HG03280 (cell line): ENCODE results near the gene USP22.

Experiments
- ATAC-seq: cut with Tn5 transposase; IDR thresholded peaks from one replicate; pipeline ENCODE4 v1.9.1; 2021; ENCODE audit warnings: mild to moderate bottlenecking, moderate library complexity; ENCODE audit not compliant: unreplicated experiment

USP22 gene

GRCh38 chr17:21049457-21049856 is 6.6 kb upstream of the USP22 start:
- no peak for ATAC-seq

DNA sequence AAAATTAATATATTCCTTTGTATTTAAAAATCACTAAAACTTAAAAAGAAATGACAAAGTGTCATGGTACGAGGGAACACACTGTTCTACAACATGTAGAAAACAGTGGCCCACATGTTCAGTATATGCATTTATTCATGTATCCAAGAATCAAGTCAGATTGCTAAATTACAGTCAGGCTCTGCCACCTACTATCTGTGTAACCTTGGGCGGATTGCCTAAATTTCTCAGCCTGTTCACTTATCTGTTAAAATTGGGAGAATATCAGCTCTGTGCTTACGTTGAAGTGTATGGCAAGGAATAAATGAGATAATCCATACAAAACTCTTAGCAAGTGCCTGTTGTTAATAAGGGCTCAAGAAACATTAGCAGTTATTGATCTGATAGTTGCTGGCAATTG is 3.4 kb upstream of the USP22 start:
- no peak for ATAC-seq

DNA sequence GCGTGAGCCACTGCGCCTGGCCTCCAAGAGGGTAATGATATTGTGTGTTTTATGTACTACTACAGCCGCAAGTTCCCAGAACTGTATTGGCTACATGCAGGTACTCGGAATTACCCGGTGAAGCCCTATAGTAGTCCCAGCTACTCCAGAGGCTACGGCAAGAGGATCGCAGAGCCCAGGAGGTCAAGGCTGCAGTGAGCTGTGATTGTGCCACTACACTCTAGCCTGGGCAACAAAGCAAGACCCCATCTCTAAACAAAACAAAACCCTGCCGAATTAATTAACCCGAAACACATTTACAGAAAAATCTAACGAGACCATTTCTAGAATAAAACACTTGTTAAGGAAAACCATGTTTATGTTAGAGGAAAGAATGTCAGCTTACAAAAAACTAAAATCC is 2.2 kb upstream of the USP22 start:
- ATAC-seq = no peak

- peak; percentile 84 for ATAC-seq
Measured at GRCh38 chr17:21043296-21044232, 753 bp upstream of the USP22 start.

DNA sequence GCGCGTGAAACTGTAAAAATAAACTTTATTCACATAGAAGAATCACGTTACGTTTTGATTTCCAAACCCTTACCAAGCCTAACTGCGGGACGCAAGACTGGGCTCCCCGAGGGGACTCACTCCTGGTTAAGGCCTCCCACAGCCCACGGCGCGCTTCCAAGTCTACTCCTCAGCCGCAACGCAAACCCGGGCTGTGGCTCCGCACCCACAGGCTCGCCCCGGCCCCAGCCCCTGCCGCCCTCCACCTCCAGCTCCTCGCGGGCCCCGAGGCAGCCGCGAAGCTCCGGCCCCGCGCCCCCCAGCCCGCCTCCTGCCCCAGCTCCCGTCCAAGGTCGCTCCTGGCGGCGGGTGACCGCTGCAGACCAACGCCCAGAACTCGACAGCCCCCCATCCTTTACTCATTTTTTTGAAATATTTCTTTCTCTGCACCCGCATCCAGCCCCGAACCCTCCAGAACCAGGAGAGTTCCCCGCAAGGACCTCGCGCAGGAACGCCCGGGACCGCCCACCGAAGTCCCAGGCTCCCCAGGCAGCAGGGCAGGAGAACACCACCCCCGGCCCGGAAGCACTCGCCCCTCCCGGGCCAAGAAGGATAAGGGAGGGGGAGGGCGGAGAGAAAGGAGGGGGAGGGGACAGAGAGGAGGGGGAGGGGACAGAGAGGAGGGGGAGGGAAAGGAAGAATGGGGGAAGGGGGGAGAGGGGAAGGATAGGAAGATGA is 912 bp downstream of the USP22 start:
- ATAC-seq = no peak

DNA sequence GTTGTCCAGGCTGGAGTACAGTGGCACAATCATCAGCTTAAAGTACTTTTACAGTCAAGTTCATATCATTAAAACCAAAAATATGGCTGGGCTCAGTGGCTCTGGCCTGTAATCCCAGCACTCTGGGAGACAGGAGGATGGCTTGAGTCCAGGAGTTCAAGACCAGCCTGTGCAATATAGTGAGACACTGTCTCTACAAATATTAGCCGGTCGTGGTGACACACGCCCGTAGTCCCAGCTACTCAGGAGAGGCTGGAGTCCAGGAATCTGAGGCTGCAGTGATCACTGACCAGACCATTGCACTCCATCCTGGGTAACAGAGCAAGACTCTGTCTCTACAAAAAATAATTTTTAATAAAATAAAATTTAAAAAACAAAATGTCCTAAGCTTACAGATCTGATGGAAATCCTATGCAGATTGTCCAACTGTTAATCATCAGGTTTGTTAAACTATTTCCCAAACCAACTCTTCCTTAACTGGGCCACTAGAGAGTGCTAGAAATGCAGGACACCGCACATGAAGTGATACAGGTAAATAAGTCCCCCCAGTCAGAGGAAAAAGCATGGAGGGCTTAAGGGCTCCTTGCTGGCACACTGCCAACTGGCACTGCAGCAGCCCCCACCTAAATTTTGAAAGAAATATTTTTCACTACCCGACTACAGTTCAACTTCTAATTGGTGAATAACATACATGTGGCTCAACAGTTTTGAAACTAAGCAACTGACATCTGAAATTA is 2.8 kb downstream of the USP22 start:
- no peak for ATAC-seq

DNA sequence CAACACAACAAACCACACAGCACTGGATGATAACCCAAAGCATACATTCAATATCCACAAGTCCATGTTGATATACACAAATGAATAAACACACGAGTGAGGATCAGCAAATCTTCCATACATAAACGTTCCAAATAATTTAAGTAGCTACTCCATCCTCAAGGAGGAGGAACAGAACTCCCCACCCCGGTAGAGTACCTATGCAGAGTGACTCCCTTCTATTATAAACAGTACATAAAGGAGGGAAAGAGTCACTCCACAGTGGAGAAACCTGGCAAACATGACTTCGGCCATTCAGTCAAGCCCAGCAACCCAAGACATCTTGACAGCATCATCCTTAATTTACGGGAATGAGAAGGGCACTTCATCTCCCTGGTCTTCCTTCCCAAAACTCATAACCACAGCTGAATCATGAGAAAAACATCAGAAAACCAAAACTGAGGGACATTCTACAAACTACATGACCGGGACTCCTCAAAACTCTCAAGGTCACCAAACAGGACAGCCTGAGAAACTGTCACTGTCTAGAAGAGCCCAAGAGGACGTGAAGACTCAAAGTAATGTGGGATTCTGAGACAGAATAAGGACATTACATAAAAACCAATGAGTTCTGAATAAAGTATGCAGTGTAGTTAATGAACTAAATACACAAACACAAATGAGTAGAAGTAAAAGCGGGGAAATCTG is 5.6 kb downstream of the USP22 start:
- no peak for ATAC-seq

DNA sequence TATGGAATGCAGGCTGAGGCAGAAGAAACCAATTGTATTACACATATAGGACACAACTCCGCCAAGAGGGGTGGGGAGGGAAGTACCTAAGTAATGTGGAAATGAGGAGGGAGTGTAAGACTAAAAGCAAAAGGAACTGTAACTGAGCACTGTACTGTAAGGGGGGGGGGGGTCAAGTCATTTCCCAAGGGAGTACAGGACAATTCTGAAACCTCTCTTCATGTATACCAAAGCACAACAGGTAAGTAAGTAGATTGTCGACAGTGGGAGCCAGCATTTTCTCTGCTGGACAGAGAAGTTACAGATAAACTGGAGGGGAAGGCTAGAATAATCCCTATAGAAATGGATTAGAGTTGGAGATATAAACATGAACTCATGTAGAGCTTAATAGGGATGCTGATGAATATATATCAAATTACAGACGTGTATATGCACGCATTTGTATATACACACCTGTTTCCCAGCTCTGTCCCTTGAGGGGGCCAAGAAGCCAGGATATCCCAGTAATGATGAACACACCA is 6.4 kb downstream of the USP22 start:
- ATAC-seq = no peak

- no peak for ATAC-seq
Measured at GRCh38 chr17:21035406-21035805, 7.4 kb downstream of the USP22 start.

DNA sequence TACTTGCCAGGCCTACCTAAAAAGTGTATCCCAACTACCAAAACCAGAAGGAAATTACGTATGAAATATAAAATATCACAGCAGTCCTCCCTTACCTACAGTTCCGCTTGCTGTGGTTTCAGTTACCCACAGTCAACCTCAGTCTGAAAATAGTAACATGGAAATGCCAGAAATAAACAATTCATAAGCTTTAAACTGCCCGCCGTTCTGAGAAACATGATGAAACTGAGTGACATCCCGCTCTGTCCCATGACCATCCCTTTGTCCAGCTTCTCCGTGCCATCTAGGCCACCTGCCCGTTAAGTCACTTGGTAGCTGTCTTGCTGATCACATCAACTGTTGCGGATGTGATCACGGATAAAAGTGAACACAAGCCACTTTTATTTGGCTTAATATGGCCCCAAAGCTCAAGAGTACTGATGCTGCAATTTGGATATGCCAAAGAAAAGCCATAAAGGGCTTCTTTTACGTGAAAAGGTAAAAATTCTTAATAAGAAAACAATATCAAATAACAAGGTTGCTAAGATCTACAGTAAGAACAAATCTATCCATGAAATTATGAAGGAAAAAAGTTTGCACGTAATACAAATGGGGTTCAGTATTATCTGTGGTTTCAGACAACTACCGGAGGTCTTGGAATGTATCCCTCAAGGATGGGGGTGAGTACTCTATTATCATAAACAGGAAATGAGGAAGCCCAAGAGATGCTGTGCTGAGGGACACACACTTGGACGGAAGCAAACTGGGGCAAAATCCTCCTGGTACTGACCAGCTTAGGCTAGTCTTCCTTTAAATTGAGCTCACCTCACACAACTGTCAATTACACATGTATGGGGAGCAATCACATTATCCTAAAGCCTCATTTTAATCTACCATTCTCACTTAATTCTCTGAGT is 8.2 kb downstream of the USP22 start:
- ATAC-seq = peak; percentile 58

GRCh38 chr17:21033350-21033749 is 9.5 kb downstream of the USP22 start:
- no peak for ATAC-seq

DNA sequence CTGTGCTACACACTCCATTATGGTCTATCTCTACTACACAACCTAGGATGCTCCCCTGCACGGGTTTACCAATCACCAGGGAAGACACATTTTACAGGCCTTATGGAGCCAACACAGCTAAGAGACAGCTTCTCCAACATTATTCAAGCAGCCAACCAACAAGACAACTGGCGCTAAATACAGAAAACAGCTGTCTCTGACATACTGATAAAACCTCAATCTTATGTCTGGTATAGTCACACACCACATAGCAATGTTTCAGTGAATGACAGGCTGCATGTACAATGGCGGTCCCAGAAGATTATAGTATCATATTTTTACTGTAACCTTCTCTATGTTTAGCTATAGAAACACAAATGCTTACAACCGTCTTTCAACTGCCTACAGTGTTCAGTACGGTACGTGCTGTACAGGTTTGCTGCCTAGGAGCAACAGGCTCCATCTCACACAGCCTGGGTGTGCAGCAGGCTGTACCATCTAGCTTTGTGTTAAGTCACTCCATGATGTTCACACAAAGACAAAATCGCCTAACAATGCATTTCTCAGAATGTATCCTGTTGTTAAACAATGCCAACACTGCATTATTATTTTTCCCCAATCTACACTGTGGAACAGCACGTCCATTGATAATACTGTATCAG is 10.9 kb downstream of the USP22 start:
- no peak for ATAC-seq

DNA sequence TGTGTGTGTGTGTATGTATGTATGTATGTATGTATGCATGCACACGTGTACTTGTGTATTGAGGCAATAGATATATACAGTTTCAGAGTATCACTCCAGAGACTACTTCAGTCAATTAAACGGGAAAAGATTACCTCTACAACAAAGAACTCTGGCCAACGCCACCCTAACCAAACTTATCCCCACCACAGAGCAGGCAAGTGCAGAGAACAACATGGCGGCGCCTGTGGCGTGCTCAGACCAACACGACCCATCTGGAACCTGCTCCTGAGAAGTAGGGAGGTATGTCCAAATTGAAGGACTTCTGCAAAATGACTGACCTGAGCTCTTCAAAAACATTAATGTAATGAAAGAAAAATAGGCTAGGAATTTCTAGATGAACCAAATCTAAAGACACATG is 12.4 kb downstream of the USP22 start:
- ATAC-seq = no peak

DNA sequence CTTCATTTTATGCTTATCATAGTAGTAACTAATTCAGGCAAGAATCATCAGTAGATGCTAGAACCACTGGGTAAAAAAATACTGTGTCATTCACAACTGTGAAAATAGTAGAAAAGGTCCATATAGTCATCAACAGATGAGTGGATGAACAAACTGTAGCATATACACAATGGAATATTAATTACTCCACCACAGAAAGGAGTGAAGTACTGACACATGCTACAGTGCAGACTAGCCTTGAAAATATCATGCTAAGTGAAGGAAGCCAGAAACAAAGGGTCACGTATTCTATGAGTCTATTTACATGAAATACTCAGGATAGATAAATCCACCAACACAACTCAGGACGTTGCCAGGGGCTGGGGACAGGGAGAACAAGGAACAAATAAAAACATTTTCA is 13.3 kb downstream of the USP22 start:
- ATAC-seq = no peak

GRCh38 chr17:21029036-21029435 is 13.8 kb downstream of the USP22 start:
- ATAC-seq = no peak

- no peak for ATAC-seq
Measured at GRCh38 chr17:21028192-21028591, 14.6 kb downstream of the USP22 start.

DNA sequence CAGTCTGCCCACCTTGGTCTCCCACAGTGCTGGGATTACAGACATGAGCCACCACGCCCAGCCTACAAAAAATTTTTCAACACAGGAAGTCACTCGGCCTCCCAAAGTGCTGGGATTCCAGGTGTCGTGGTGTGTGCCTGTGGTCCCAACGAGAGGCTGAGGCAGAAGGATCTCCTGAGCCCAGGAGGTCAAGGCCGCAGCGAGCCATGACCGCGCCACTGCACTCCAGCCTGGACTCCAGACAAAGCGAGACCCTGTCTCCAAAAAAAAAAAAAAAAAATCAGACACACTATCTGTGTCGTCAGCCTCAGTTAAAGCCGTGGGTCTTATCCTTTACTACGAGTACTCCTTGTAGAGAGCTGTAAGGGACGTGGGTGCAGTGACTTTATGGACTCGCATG is 15.8 kb downstream of the USP22 start:
- no peak for ATAC-seq

- ATAC-seq = no peak
Measured at GRCh38 chr17:21025451-21025850, 17.4 kb downstream of the USP22 start.

GRCh38 chr17:21024024-21024423 is 18.8 kb downstream of the USP22 start:
- no peak for ATAC-seq
